ENCODE results near the gene AFF4. TPM values are rescaled to one million over a fixed set of nuclear protein-coding genes. Genes with fewer than 3 reads are reported as not detected.
A peak's percentile ranks its signal among the peaks of the same experiment; 100 is the strongest.
"Not testable (repeated sequence)": the region's sequence is repeated elsewhere in the genome, so short reads cannot be mapped to it uniquely, and the experiment has no call there.

The AFF4 gene
- total and polyA plus RNA-seq, 2 experiments from 2014 or later = 32.5 to 83.6 TPM

GRCh38 chr5:132976852-132977251 is 13.4 kb upstream of the AFF4 start:
- Histone ChIP-seq H3K4me3 (no peak overlapping the region), H3K4me1 (ENCODE audit: low read depth) (no peaks in the 10 kb centered on the region), H3K27ac (no peak overlapping the region), H3K9me3 (ENCODE audit: low read depth) (no peaks in the 10 kb centered on the region), H3K27me3 (no peaks in the 10 kb centered on the region), H3K36me3 (no peaks in the 10 kb centered on the region)
- DNase-seq (ENCODE audit: low read depth in 1 of 2, low spot score in 1 of 2) = no peak
- TF ChIP-seq, protein P1, sequence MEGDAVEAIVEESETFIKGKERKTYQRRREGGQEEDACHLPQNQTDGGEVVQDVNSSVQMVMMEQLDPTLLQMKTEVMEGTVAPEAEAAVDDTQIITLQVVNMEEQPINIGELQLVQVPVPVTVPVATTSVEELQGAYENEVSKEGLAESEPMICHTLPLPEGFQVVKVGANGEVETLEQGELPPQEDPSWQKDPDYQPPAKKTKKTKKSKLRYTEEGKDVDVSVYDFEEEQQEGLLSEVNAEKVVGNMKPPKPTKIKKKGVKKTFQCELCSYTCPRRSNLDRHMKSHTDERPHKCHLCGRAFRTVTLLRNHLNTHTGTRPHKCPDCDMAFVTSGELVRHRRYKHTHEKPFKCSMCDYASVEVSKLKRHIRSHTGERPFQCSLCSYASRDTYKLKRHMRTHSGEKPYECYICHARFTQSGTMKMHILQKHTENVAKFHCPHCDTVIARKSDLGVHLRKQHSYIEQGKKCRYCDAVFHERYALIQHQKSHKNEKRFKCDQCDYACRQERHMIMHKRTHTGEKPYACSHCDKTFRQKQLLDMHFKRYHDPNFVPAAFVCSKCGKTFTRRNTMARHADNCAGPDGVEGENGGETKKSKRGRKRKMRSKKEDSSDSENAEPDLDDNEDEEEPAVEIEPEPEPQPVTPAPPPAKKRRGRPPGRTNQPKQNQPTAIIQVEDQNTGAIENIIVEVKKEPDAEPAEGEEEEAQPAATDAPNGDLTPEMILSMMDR (IDR thresholded peaks at IDR 0.05; ENCODE audit: low read depth, low read length) = no peak

DNA sequence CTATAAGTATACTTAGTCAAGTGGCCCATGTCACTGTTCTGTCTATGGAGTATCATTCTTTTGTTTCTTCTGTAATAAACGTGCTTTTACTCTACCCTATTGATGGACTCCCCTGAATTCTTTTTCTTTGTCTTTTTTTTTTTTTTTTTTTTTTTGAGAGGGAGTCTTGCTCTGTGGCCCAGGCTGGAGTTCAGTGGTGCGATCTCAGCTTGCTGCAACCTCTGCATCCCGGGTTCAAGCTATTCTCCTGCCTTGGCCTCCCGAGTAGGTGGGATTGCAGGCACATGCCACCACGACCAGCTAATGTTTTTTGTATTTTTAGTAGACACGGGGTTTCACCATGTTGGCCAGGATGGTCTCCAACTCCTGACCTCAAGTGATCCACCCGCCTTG is 9.0 kb upstream of the AFF4 start:
- not testable (repeated sequence) for DNase-seq (ENCODE audit: low read depth in 1 of 2, low spot score in 1 of 2); H3K36me3 ChIP-seq; H3K9me3 ChIP-seq (ENCODE audit: low read depth); H3K27ac ChIP-seq; H3K4me1 ChIP-seq (ENCODE audit: low read depth); H3K4me3 ChIP-seq; H3K27me3 ChIP-seq

- H3K9me3 ChIP-seq (ENCODE audit: low read depth) = no peaks in the 10 kb centered on the region
- no peaks in the 10 kb centered on the region for H3K4me1 ChIP-seq (ENCODE audit: low read depth)
- peak in 1 of 2 donors; percentile 52 for DNase-seq (ENCODE audit: low read depth in 1 of 2, low spot score in 1 of 2)
- H3K27ac ChIP-seq = no peak overlapping the region
- TF ChIP-seq, protein P1 (IDR thresholded peaks at IDR 0.05; ENCODE audit: low read depth, low read length) = no peak
- H3K36me3 ChIP-seq = no peaks in the 10 kb centered on the region
- no peak overlapping the region for H3K4me3 ChIP-seq
- H3K27me3 ChIP-seq = no peaks in the 10 kb centered on the region
Observed at GRCh38 chr5:132971483-132972435, 8.3 kb upstream of the AFF4 start.

DNA sequence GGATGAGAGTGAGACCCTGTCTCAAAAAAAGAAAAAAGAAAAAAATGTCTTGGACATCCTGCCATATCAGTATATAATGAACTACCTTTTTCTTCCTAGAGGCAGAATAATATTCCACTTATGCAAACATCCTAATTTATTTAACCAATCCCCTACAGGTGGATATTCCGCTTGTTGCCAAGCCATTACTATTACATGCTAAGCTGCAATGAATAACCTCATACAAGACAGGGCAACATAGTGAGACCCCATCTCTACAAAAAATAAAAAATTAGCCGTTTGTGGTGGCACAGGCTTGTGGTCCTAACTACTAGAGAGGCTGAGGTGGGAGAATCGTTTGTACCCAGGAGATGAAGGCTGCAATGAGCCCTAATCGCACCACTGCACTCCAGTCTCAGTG is 1.7 kb upstream of the AFF4 start:
- DNase-seq (ENCODE audit: low read depth in 1 of 2, low spot score in 1 of 2) = no peak
- Histone ChIP-seq H3K4me1 (ENCODE audit: low read depth) (peaks cover 8% of the 10 kb centered on the region), H3K36me3 (no peaks in the 10 kb centered on the region), H3K9me3 (ENCODE audit: low read depth) (no peaks in the 10 kb centered on the region), H3K4me3 (no peak overlapping the region), H3K27me3 (no peaks in the 10 kb centered on the region), H3K27ac (no peak overlapping the region)
- TF ChIP-seq, protein P1 (IDR thresholded peaks at IDR 0.05; ENCODE audit: low read depth, low read length) = no peak

DNA sequence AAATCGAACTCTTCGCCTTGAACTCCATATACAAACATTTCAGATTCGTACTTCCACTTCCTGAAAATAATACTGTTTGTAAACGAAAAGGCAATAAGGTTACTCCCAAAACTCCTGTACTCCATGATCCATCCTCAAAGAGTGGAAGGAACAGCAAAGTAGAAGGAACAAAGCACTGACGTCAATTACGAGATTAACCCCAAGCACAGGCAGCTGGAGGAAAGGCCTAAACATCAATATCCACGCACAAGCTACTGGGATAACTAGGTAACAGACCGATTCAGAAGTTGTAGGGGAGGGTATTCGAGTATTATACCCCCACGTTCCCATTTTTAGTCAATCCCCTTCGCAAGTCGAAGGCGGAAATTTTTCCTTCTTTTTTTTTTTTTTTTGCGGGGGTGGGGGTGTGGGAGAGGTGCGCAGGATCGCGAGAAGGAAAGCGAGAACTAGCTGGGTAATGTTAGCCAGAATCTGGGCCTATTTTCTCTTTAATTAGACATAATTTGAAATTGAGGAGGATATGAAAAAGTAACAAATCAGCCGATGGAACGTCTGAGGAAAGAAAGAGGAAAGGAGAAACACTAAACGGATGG is 909 bp downstream of the AFF4 start:
- DNase-seq (ENCODE audit: low read depth in 1 of 2, low spot score in 1 of 2) = peak; percentile 67 to 83
- Histone ChIP-seq H3K36me3 (no peaks in the 10 kb centered on the region), H3K27me3 (no peaks in the 10 kb centered on the region), H3K27ac (peak overlapping the region; percentile 97), H3K4me3 (peak overlapping the region; percentile 76), H3K4me1 (ENCODE audit: low read depth) (peaks cover 8% of the 10 kb centered on the region), H3K9me3 (ENCODE audit: low read depth) (no peaks in the 10 kb centered on the region)
- TF ChIP-seq, protein P1 (IDR thresholded peaks at IDR 0.05; ENCODE audit: low read depth, low read length) = no peak

DNA sequence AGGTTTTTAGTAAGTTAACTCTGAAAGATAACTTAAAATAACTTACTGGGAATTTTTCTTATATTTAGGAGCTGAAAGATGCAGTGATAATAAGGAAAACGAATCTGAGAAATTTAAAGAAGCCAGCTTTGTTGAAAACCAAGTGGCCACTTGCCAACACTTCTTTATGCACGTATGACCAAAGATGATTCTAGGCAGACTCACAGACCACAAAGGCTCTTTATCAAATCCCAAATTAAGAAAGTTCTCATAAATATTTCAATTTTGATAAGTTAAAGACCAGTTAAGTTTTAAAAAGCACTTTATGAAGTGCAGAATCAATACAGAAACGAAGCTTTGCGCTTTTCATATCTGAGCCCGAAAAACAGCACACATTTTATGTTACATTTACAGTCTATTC is 1.5 kb downstream of the AFF4 start:
- TF ChIP-seq, protein P1 (IDR thresholded peaks at IDR 0.05; ENCODE audit: low read depth, low read length) = no peak
- H3K27me3 ChIP-seq = no peaks in the 10 kb centered on the region
- peak overlapping the region; percentile 97 for H3K27ac ChIP-seq
- H3K4me1 ChIP-seq (ENCODE audit: low read depth) = peaks cover 8% of the 10 kb centered on the region
- H3K36me3 ChIP-seq = no peaks in the 10 kb centered on the region
- H3K9me3 ChIP-seq (ENCODE audit: low read depth) = no peaks in the 10 kb centered on the region
- DNase-seq (ENCODE audit: low read depth in 1 of 2, low spot score in 1 of 2) = peak; percentile 12 to 76
- peak overlapping the region; percentile 76 for H3K4me3 ChIP-seq

- not testable (repeated sequence) for DNase-seq (ENCODE audit: low read depth in 1 of 2, low spot score in 1 of 2); H3K36me3 ChIP-seq; H3K9me3 ChIP-seq (ENCODE audit: low read depth); H3K4me1 ChIP-seq (ENCODE audit: low read depth); H3K27me3 ChIP-seq
- Histone ChIP-seq H3K4me3 (peak overlapping the region; percentile 76), H3K27ac (peak overlapping the region; percentile 97)
Observed at GRCh38 chr5:132961123-132961815, 2.2 kb downstream of the AFF4 start.

DNA sequence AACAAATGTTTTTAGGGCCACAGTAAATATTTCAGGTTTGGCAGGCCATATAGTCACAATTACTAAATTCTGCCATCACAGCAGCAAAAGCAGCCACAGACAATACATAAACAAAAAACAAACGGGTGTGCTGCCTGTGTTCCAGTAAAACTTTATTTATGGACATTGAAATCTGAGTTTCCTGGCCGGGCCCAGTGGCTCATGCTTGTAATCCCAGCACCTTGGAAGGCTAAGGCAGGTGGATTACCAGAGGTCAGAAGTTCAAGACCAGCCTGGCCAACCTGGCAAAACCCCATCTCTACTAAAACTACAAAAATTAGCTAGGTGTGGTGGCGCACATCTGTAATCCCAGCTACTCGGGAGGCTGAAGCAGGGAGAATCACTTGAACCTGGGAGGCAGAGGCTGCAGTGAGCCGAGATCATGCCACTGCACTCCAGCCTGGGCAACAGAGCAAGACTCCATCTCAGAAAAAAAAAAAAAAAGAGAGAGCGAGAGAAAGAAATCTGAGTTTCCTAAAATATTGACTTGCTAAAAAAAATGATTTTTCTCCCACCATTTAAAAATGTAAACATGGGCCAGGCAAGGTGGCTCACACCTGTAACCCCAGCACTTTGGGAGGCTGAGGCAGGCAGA is 7.2 kb downstream of the AFF4 start:
- H3K9me3 ChIP-seq (ENCODE audit: low read depth); H3K36me3 ChIP-seq; H3K4me1 ChIP-seq (ENCODE audit: low read depth); DNase-seq (ENCODE audit: low read depth in 1 of 2, low spot score in 1 of 2); H3K27me3 ChIP-seq; H3K27ac ChIP-seq; H3K4me3 ChIP-seq: not testable (repeated sequence)

All from cardiac muscle cell (in vitro differentiated cells and primary cell).